ENCODE results near the gene MAMDC4.

DNA sequence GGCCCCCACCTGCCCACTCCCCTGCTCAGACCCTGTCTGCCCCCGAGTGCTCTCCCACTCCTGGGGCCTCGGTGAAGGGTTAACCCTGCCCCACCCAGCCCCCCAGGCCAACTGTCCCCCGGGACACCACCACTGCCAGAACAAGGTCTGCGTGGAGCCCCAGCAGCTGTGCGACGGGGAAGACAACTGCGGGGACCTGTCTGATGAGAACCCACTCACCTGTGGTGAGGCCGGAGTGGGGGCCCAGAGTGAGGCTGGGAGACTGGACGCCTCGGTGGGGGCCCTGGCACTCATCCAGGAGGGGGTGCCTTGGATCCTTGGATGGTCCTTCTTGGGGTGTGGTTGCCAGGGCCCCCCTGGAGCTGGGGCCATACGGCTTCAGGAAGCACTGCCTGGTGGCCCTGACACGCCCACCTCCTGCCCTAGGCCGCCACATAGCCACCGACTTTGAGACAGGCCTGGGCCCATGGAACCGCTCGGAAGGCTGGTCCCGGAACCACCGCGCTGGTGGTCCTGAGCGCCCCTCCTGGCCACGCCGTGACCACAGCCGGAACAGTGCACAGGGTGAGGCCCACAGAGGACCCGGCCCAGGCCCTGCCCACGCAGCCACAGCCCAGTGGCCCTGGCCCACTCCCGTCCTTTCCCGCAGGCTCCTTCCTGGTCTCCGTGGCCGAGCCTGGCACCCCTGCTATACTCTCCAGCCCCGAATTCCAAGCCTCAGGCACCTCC lies 2.1 kb downstream of the MAMDC4 start:
- TF ChIP-seq SP2 (tag by site-specific recombination; IDR thresholded peaks at IDR 0.05) (0 out of 2 replicates have a peak, but pooled peaks have one; percentile 18), ZNF302 (tag by site-specific recombination; IDR thresholded peaks at IDR 0.05; ENCODE audit: low read depth) (no peak), SETDB1 (IDR thresholded peaks at IDR 0.05; ENCODE audit: insufficient read length, low read length) (no peak), ZNF548 (tag by site-specific recombination; IDR thresholded peaks at IDR 0.05) (no peak), HOXA7 (CRISPR knock-in tag; IDR thresholded peaks at IDR 0.05; ENCODE audit: borderline replicate concordance) (no peak), OSR2 (tag by site-specific recombination; IDR thresholded peaks at IDR 0.05) (no peak), ZFP69B (tag by site-specific recombination; IDR thresholded peaks at IDR 0.05) (no peak)
- TF ChIP-seq, protein P1, sequence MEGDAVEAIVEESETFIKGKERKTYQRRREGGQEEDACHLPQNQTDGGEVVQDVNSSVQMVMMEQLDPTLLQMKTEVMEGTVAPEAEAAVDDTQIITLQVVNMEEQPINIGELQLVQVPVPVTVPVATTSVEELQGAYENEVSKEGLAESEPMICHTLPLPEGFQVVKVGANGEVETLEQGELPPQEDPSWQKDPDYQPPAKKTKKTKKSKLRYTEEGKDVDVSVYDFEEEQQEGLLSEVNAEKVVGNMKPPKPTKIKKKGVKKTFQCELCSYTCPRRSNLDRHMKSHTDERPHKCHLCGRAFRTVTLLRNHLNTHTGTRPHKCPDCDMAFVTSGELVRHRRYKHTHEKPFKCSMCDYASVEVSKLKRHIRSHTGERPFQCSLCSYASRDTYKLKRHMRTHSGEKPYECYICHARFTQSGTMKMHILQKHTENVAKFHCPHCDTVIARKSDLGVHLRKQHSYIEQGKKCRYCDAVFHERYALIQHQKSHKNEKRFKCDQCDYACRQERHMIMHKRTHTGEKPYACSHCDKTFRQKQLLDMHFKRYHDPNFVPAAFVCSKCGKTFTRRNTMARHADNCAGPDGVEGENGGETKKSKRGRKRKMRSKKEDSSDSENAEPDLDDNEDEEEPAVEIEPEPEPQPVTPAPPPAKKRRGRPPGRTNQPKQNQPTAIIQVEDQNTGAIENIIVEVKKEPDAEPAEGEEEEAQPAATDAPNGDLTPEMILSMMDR (tag by site-specific recombination; IDR thresholded peaks at IDR 0.05) = no peak
